Fibroblast of villous mesenchyme (primary cell): ENCODE measurements around the gene GNG8. TPM values are rescaled to one million over a fixed set of nuclear protein-coding genes. Genes with fewer than 3 reads are reported as not detected.

Experiments used
- DNase-seq: peaks from one replicate; pipeline ENCODE4 v3.0.0-alpha.2; 2010; ENCODE audit warnings: low read depth
- H3K4me3 ChIP-seq: 2 replicates; pipeline ENCODE4 v1.5.1; 2011; ENCODE audit warnings: low read depth, mild to moderate bottlenecking, low read length
- total RNA-seq: library from RNA; depleted of rRNA; stranded (reverse); fragments of >200 nt; gene quantifications from 2 replicates; pipeline ENCODE4 v1.2.3, GENCODE V29; 2012
- TF ChIP-seq, protein P1 (sequence below): IDR thresholded peaks from 2 replicates; pipeline ENCODE4 v1.5.1; 2012; ENCODE audit warnings: low read depth, mild to moderate bottlenecking, low read length; ENCODE audit not compliant: insufficient read depth

The GNG8 gene
- total RNA-seq, 1 donor = not detected

DNA sequence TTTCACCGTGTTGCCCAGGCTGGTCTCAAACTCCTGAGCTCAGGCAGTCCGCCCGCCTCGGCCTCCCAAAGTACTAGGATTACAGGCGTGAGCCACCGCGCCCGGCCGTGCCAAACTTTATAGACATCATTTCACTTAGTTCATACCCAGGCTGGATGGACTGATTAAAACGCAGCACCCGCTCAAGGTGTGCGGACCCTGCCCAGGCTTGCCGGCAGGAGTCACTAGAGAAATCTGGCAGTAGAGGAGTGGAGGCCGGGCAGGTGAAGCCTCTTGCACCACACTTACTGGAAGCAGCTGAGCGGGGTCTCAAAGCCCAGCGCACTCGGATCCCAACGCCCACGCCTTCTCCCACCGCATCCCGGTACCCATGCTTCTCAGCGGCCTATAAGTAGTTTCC lies 22.5 kb downstream of the GNG8 start:
- H3K4me3 ChIP-seq = no peak overlapping the region
- TF ChIP-seq, protein P1, sequence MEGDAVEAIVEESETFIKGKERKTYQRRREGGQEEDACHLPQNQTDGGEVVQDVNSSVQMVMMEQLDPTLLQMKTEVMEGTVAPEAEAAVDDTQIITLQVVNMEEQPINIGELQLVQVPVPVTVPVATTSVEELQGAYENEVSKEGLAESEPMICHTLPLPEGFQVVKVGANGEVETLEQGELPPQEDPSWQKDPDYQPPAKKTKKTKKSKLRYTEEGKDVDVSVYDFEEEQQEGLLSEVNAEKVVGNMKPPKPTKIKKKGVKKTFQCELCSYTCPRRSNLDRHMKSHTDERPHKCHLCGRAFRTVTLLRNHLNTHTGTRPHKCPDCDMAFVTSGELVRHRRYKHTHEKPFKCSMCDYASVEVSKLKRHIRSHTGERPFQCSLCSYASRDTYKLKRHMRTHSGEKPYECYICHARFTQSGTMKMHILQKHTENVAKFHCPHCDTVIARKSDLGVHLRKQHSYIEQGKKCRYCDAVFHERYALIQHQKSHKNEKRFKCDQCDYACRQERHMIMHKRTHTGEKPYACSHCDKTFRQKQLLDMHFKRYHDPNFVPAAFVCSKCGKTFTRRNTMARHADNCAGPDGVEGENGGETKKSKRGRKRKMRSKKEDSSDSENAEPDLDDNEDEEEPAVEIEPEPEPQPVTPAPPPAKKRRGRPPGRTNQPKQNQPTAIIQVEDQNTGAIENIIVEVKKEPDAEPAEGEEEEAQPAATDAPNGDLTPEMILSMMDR = no peak
- DNase-seq = no peak

DNA sequence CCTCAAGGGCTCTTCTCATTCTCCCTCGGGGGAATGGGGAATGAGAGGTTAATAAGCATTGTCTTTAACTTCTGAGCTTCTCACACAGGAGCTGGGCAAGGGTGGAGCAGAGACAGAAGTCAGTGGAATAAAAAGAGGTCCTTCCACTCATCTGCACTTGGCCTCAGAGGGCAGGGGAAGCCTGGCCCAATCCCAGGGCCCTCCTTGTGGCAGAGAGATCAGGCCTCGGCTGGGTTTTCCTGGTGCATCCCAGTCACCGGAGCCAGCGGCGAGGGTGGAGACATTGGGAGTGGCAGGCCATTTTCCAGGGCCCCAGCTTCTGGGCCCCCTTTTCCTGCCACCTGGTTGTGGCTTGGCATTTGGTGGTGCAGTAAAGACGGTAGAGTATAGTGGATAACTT lies 24.2 kb downstream of the GNG8 start:
- no peak overlapping the region for H3K4me3 ChIP-seq
- no peak for DNase-seq
- TF ChIP-seq, protein P1 = no peak

DNA sequence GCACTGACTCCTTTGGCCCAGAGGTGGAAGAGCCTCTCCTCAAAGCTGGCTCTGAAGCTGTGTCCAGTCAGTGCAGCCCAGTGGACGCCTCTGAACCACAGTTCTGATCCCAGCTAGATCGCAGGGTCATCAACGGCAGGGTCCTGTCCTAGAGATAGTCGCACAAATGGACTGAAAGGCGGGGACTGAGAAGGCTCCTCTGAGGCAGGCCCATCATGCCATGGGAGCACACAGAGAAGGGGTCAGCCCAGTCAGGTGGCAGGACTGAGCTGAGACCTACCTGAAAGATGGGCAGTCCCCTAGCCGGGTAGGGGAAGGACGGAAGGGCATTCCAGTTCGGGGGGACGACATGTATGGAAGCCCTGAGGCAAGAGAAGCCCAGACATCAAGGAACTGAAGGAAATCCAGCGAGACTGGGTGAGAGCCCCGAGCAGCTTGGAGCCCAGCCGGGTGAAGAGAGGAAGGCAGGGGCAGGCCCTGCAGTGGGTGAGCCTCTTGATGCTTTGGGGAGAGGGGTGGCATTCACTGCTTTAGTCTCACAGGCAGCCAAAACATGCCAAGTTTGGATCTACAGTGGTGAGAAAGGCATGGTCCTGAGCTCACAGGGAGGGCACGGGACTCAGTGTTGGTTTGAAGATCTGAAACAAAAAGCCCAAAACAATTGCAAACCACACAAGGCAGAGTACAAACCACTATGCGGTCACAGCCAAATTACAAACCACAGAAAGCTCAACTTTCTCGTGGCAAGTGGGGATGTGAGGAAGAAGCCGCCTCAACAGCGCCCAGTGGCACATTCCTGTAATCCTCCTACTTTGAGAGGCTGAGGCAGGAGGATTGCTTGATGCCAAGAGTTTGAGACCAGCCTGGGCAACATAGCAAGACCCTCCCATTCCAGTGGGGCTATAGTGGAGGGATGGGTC lies 24.9 kb downstream of the GNG8 start:
- DNase-seq = no peak
- TF ChIP-seq, protein P1 = no peak
- no peak overlapping the region for H3K4me3 ChIP-seq

DNA sequence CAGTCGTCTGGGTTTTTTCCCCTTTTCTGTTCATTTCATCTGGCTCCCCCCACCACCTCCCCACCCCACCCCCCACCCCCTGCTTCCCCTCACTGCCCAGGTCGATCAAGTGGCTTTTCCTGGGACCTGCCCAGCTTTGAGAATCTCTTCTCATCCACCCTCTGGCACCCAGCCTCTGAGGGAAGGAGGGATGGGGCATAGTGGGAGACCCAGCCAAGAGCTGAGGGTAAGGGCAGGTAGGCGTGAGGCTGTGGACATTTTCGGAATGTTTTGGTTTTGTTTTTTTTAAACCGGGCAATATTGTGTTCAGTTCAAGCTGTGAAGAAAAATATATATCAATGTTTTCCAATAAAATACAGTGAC lies 25.6 kb downstream of the GNG8 start:
- TF ChIP-seq, protein P1 = no peak

DNA sequence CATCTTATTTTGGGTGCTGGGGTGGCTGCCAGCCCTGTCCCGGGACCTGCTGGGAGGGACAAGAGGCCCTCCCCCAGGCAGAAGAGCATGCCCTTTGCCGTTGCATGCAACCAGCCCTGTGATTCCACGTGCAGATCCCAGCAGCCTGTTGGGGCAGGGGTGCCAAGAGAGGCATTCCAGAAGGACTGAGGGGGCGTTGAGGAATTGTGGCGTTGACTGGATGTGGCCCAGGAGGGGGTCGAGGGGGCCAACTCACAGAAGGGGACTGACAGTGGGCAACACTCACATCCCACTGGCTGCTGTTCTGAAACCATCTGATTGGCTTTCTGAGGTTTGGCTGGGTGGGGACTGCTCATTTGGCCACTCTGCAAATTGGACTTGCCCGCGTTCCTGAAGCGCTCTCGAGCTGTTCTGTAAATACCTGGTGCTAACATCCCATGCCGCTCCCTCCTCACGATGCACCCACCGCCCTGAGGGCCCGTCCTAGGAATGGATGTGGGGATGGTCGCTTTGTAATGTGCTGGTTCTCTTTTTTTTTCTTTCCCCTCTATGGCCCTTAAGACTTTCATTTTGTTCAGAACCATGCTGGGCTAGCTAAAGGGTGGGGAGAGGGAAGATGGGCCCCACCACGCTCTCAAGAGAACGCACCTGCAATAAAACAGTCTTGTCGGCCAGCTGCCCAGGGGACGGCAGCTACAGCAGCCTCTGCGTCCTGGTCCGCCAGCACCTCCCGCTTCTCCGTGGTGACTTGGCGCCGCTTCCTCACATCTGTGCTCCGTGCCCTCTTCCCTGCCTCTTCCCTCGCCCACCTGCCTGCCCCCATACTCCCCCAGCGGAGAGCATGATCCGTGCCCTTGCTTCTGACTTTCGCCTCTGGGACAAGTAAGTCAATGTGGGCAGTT lies 26.2 kb downstream of the GNG8 start:
- no peak overlapping the region for H3K4me3 ChIP-seq
- TF ChIP-seq, protein P1 = no peak
- DNase-seq = no peak

More for the DNA sequence above, 25.6 kb downstream of the GNG8 start:
- DNase-seq = no peak
- no peak overlapping the region for H3K4me3 ChIP-seq

DNA sequence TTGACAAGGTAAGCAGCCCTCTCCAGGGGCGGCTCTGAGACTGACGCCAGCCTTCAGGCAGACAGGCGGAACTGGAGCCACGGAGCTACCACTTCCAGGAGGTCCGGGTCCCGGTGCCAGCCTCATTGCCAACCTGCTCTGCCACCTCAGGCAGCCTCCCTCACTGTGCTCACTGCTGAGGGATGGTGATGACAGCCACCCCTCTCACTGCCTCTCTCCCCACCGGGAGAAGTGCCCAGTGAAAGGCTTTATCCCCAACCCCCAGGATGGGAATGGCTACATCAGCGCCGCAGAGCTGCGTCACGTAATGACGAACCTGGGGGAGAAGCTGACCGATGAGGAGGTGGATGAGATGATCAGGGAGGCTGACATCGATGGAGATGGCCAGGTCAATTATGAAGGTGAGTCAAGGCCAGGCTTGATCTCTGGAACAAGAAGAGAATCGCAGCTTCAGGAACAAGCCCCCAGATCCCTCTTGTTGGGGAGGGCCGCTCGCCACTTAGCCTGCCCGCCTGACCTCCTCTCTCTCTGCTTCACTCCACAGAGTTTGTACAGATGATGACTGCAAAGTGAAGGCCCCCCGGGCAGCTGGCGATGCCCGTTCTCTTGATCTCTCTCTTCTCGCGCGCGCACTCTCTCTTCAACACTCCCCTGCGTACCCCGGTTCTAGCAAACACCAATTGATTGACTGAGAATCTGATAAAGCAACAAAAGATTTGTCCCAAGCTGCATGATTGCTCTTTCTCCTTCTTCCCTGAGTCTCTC lies 27.2 kb downstream of the GNG8 start:
- DNase-seq = no peak
- H3K4me3 ChIP-seq = no peak overlapping the region
- TF ChIP-seq, protein P1 = no peak
